IPS DF 6.9 (cell line): ENCODE results near the gene NTF3.

Experiments
- DNase-seq: peaks from one replicate; pipeline ENCODE4 v3.0.0-alpha.2; 2013; ENCODE audit warnings: low read depth, low spot score
- H3K27ac ChIP-seq: one replicate; pipeline ENCODE4 v1.5.1; 2013; ENCODE audit warnings: low read length, control low read depth
- H3K27me3 ChIP-seq: 2 replicates; pipeline ENCODE4 v1.6.1; 2013; ENCODE audit warnings: mild to moderate bottlenecking, low read length; ENCODE audit not compliant: control insufficient read depth, insufficient read depth
- H3K36me3 ChIP-seq: 2 replicates; pipeline ENCODE4 v1.6.1; 2013; ENCODE audit warnings: low read length; ENCODE audit not compliant: control insufficient read depth, insufficient read depth
- H3K4me1 ChIP-seq: 2 replicates; pipeline ENCODE4 v1.6.1; 2013; ENCODE audit warnings: low read length; ENCODE audit not compliant: control insufficient read depth, insufficient read depth
- H3K4me3 ChIP-seq: 2 replicates; pipeline ENCODE4 v1.5.1; 2013; ENCODE audit warnings: mild to moderate bottlenecking, low read length
- H3K9me3 ChIP-seq: 2 replicates; pipeline ENCODE4 v1.6.1; 2013; ENCODE audit warnings: low read length, inconsistent platforms; ENCODE audit not compliant: control insufficient read depth, insufficient read depth
- WGBS: extraction: QIAGEN DNeasy Blood & Tissue Kit; methylation state at CpG from one replicate; pipeline ENCODE4 v1.1.7; 2013; ENCODE audit warnings: mixed read lengths, missing lambda C conversion rate; ENCODE audit not compliant: insufficient read length, insufficient coverage; 5-methylcytosine and 5-hydroxymethylcytosine counted together

NTF3 gene

GRCh38 chr12:5441497-5442236, 9.8 kb downstream of the NTF3 start:
- Histone ChIP-seq H3K4me3 (no peak overlapping the region), H3K27ac (no peak overlapping the region), H3K27me3 (0 out of 2 replicates have a peak, but pooled peaks cover 1% of the 10 kb centered on the region), H3K4me1 (0 out of 2 replicates have a peak, but pooled peaks cover 1% of the 10 kb centered on the region), H3K36me3 (no peaks in the 10 kb centered on the region), H3K9me3 (no peaks in the 10 kb centered on the region)
- DNase-seq: no peak
- no CpG with 5 or more reads among the region's 10 CpGs for whole genome bisulfite sequencing

GRCh38 chr12:5442251-5443006, 10.5 kb downstream of the NTF3 start:
- Histone ChIP-seq H3K27ac (no peak overlapping the region), H3K4me1 (0 out of 2 replicates have a peak, but pooled peaks cover 1% of the 10 kb centered on the region), H3K4me3 (no peak overlapping the region), H3K9me3 (no peaks in the 10 kb centered on the region), H3K36me3 (no peaks in the 10 kb centered on the region), H3K27me3 (0 out of 2 replicates have a peak, but pooled peaks cover 1% of the 10 kb centered on the region)
- no peak for DNase-seq
- WGBS: no CpG with 5 or more reads among the region's 11 CpGs

GRCh38 chr12:5444520-5444919, 12.6 kb downstream of the NTF3 start:
- no CpG with 5 or more reads among the region's 6 CpGs for WGBS
- 0 out of 2 replicates have a peak, but pooled peaks cover 1% of the 10 kb centered on the region for H3K27me3 ChIP-seq
- H3K4me1 ChIP-seq: 0 out of 2 replicates have a peak, but pooled peaks cover 1% of the 10 kb centered on the region
- no peak overlapping the region for H3K27ac ChIP-seq
- DNase-seq: no peak
- no peak overlapping the region for H3K4me3 ChIP-seq
- no peaks in the 10 kb centered on the region for H3K36me3 ChIP-seq
- H3K9me3 ChIP-seq: no peaks in the 10 kb centered on the region

- Histone ChIP-seq H3K27ac (no peak overlapping the region), H3K27me3 (no peaks in the 10 kb centered on the region), H3K4me1 (no peaks in the 10 kb centered on the region), H3K4me3 (no peak overlapping the region), H3K36me3 (no peaks in the 10 kb centered on the region), H3K9me3 (no peaks in the 10 kb centered on the region)
- no peak for DNase-seq
- WGBS: no CpG with 5 or more reads among the region's 5 CpGs
Observed at GRCh38 chr12:5447320-5447719, 15.4 kb downstream of the NTF3 start.

GRCh38 chr12:5451251-5451650, 19.3 kb downstream of the NTF3 start:
- H3K27me3 ChIP-seq: no peaks in the 10 kb centered on the region
- no CpG with 5 or more reads among the region's 1 CpG for WGBS
- no peak overlapping the region for H3K27ac ChIP-seq
- DNase-seq: no peak
- no peaks in the 10 kb centered on the region for H3K4me1 ChIP-seq
- no peak overlapping the region for H3K4me3 ChIP-seq
- no peaks in the 10 kb centered on the region for H3K36me3 ChIP-seq
- no peaks in the 10 kb centered on the region for H3K9me3 ChIP-seq

GRCh38 chr12:5452569-5452968, 20.7 kb downstream of the NTF3 start:
- Histone ChIP-seq H3K27ac (no peak overlapping the region), H3K36me3 (no peaks in the 10 kb centered on the region), H3K9me3 (no peaks in the 10 kb centered on the region), H3K4me3 (no peak overlapping the region), H3K4me1 (no peaks in the 10 kb centered on the region), H3K27me3 (no peaks in the 10 kb centered on the region)
- DNase-seq: no peak
- WGBS: no CpG with 5 or more reads among the region's 9 CpGs

GRCh38 chr12:5453466-5453865, 21.6 kb downstream of the NTF3 start:
- H3K36me3 ChIP-seq: no peaks in the 10 kb centered on the region
- no peaks in the 10 kb centered on the region for H3K4me1 ChIP-seq
- DNase-seq: no peak
- no peak overlapping the region for H3K27ac ChIP-seq
- no peak overlapping the region for H3K4me3 ChIP-seq
- H3K9me3 ChIP-seq: no peaks in the 10 kb centered on the region
- no CpG with 5 or more reads among the region's 5 CpGs for WGBS
- no peaks in the 10 kb centered on the region for H3K27me3 ChIP-seq

GRCh38 chr12:5455045-5455444, 23.1 kb downstream of the NTF3 start:
- H3K9me3 ChIP-seq: no peaks in the 10 kb centered on the region
- H3K36me3 ChIP-seq: no peaks in the 10 kb centered on the region
- WGBS: no CpG with 5 or more reads among the region's 11 CpGs
- no peak overlapping the region for H3K4me3 ChIP-seq
- H3K27me3 ChIP-seq: no peaks in the 10 kb centered on the region
- no peak overlapping the region for H3K27ac ChIP-seq
- DNase-seq: no peak
- no peaks in the 10 kb centered on the region for H3K4me1 ChIP-seq

- Histone ChIP-seq H3K4me1 (no peaks in the 10 kb centered on the region), H3K27me3 (no peaks in the 10 kb centered on the region), H3K36me3 (no peaks in the 10 kb centered on the region), H3K9me3 (no peaks in the 10 kb centered on the region), H3K27ac (no peak overlapping the region), H3K4me3 (no peak overlapping the region)
- WGBS: no CpG with 5 or more reads among the region's 6 CpGs
- no peak for DNase-seq
Observed at GRCh38 chr12:5456030-5456429, 24.1 kb downstream of the NTF3 start.

GRCh38 chr12:5456906-5457305, 25.0 kb downstream of the NTF3 start:
- no peak overlapping the region for H3K4me3 ChIP-seq
- H3K36me3 ChIP-seq: no peaks in the 10 kb centered on the region
- no CpG with 5 or more reads among the region's 8 CpGs for WGBS
- H3K4me1 ChIP-seq: no peaks in the 10 kb centered on the region
- H3K27ac ChIP-seq: no peak overlapping the region
- H3K9me3 ChIP-seq: no peaks in the 10 kb centered on the region
- DNase-seq: no peak
- H3K27me3 ChIP-seq: no peaks in the 10 kb centered on the region
